ENCODE measurements around the gene GBGT1. TPM values are rescaled to one million over a fixed set of nuclear protein-coding genes. Genes with fewer than 3 reads are reported as not detected.
A peak's percentile ranks its signal among the peaks of the same experiment; 100 is the strongest.

GBGT1 gene
- total RNA-seq, 2 experiments from 2014 or later: 1.6 to 2.9 TPM

GRCh38 chr9:133160742-133161546 is 2.8 kb downstream of the GBGT1 start:
- Mint-ChIP-seq H3K27me3 (peaks cover 2% of the 10 kb centered on the region), H3K36me3 (no peaks in the 10 kb centered on the region), H3K9me3 (no peaks in the 10 kb centered on the region), H3K4me3 (no peak overlapping the region), H3K27ac (peak overlapping the region; percentile 7), H3K4me1 (no peaks in the 10 kb centered on the region)
- DNase-seq: peak; percentile 34

- no peak for DNase-seq
- H3K36me3 Mint-ChIP-seq: no peaks in the 10 kb centered on the region
- H3K27ac Mint-ChIP-seq: no peak overlapping the region
- peaks cover 2% of the 10 kb centered on the region for H3K27me3 Mint-ChIP-seq
- no peak overlapping the region for H3K4me3 Mint-ChIP-seq
- no peaks in the 10 kb centered on the region for H3K9me3 Mint-ChIP-seq
- no peaks in the 10 kb centered on the region for H3K4me1 Mint-ChIP-seq
Observed at GRCh38 chr9:133158695-133159094, 5.0 kb downstream of the GBGT1 start.

- no peaks in the 10 kb centered on the region for H3K4me1 Mint-ChIP-seq
- no peaks in the 10 kb centered on the region for H3K36me3 Mint-ChIP-seq
- H3K27me3 Mint-ChIP-seq: no peaks in the 10 kb centered on the region
- DNase-seq: no peak
- no peak overlapping the region for H3K4me3 Mint-ChIP-seq
- no peaks in the 10 kb centered on the region for H3K9me3 Mint-ChIP-seq
- H3K27ac Mint-ChIP-seq: no peak overlapping the region
Observed at GRCh38 chr9:133155156-133155555, 8.6 kb downstream of the GBGT1 start.

GRCh38 chr9:133154097-133154989 is 9.4 kb downstream of the GBGT1 start:
- H3K4me3 Mint-ChIP-seq: no peak overlapping the region
- no peaks in the 10 kb centered on the region for H3K36me3 Mint-ChIP-seq
- H3K9me3 Mint-ChIP-seq: no peaks in the 10 kb centered on the region
- H3K4me1 Mint-ChIP-seq: peaks cover 3% of the 10 kb centered on the region
- no peaks in the 10 kb centered on the region for H3K27me3 Mint-ChIP-seq
- H3K27ac Mint-ChIP-seq: no peak overlapping the region
- DNase-seq: no peak

- DNase-seq: no peak
- no peaks in the 10 kb centered on the region for H3K27me3 Mint-ChIP-seq
- H3K27ac Mint-ChIP-seq: no peak overlapping the region
Observed at GRCh38 chr9:133153227-133154096, 10.3 kb downstream of the GBGT1 start.

GRCh38 chr9:133151601-133152525 is 11.9 kb downstream of the GBGT1 start:
- H3K4me3 Mint-ChIP-seq: no peak overlapping the region

More at GRCh38 chr9:133153227-133154096, 10.3 kb downstream of the GBGT1 start:
- Mint-ChIP-seq H3K4me3 (no peak overlapping the region), H3K9me3 (no peaks in the 10 kb centered on the region), H3K36me3 (no peaks in the 10 kb centered on the region), H3K4me1 (peaks cover 3% of the 10 kb centered on the region)

GRCh38 chr9:133151041-133151440 is 12.7 kb downstream of the GBGT1 start:
- Mint-ChIP-seq H3K27me3 (no peaks in the 10 kb centered on the region), H3K27ac (no peak overlapping the region), H3K4me3 (no peak overlapping the region), H3K36me3 (no peaks in the 10 kb centered on the region), H3K4me1 (peaks cover 17% of the 10 kb centered on the region), H3K9me3 (no peaks in the 10 kb centered on the region)
- no peak for DNase-seq

More at GRCh38 chr9:133151601-133152525, 11.9 kb downstream of the GBGT1 start:
- Mint-ChIP-seq H3K27me3 (no peaks in the 10 kb centered on the region), H3K27ac (no peak overlapping the region), H3K36me3 (no peaks in the 10 kb centered on the region), H3K9me3 (no peaks in the 10 kb centered on the region), H3K4me1 (peaks cover 13% of the 10 kb centered on the region)
- DNase-seq: no peak

- no peaks in the 10 kb centered on the region for H3K36me3 Mint-ChIP-seq
- peak overlapping the region; percentile 86 for H3K27ac Mint-ChIP-seq
Observed at GRCh38 chr9:133149130-133150015, 14.3 kb downstream of the GBGT1 start.

GRCh38 chr9:133148199-133149129 is 15.2 kb downstream of the GBGT1 start:
- Mint-ChIP-seq H3K36me3 (no peaks in the 10 kb centered on the region), H3K4me1 (peaks cover 39% of the 10 kb centered on the region), H3K9me3 (no peaks in the 10 kb centered on the region), H3K4me3 (peak overlapping the region; percentile 88), H3K27me3 (no peaks in the 10 kb centered on the region), H3K27ac (peak overlapping the region; percentile 81)
- DNase-seq: peak; percentile 64

More at GRCh38 chr9:133149130-133150015, 14.3 kb downstream of the GBGT1 start:
- DNase-seq: peak; percentile 89
- H3K27me3 Mint-ChIP-seq: no peaks in the 10 kb centered on the region
- H3K4me1 Mint-ChIP-seq: peaks cover 32% of the 10 kb centered on the region
- no peaks in the 10 kb centered on the region for H3K9me3 Mint-ChIP-seq
- peak overlapping the region; percentile 71 for H3K4me3 Mint-ChIP-seq

- no peaks in the 10 kb centered on the region for H3K9me3 Mint-ChIP-seq
- no peaks in the 10 kb centered on the region for H3K27me3 Mint-ChIP-seq
- H3K36me3 Mint-ChIP-seq: no peaks in the 10 kb centered on the region
- H3K27ac Mint-ChIP-seq: peak overlapping the region; percentile 81
- peak overlapping the region; percentile 88 for H3K4me3 Mint-ChIP-seq
- DNase-seq: peak; percentile 84
- peaks cover 45% of the 10 kb centered on the region for H3K4me1 Mint-ChIP-seq
Observed at GRCh38 chr9:133147412-133148198, 16.1 kb downstream of the GBGT1 start.

- no peak for DNase-seq
- Mint-ChIP-seq H3K27me3 (no peaks in the 10 kb centered on the region), H3K27ac (peak overlapping the region; percentile 34), H3K36me3 (no peaks in the 10 kb centered on the region), H3K9me3 (no peaks in the 10 kb centered on the region), H3K4me3 (peak overlapping the region; percentile 88), H3K4me1 (peaks cover 52% of the 10 kb centered on the region)
Observed at GRCh38 chr9:133146746-133147411, 16.8 kb downstream of the GBGT1 start.
